H1 (cell line): ENCODE results near the gene HMCN1. TPM values are rescaled to one million over a fixed set of nuclear protein-coding genes. Genes with fewer than 3 reads are reported as not detected.

Experiments
- CTCF ChIA-PET: fragments of 300-600 bp; sonication (Branson Sonifier 250); formaldehyde crosslinking; loops from one replicate; lab custom pipeline; 2021; ENCODE audit not compliant: partially characterized antibody; lab: Charles Lee
- POLR2A ChIA-PET: fragments of 300-600 bp; sonication (Branson Sonifier 250); formaldehyde crosslinking; loops from one replicate; lab custom pipeline; 2021; ENCODE audit warnings: inconsistent platforms; ENCODE audit not compliant: partially characterized antibody; lab: Charles Lee
- DNase-seq, 2 experiments: peaks; one replicate each; pipeline versions ENCODE4 v3.0.0 to v3.0.0-alpha.2; 2010 to 2022; ENCODE audit warnings: low spot score in 2 of 2, low read depth in 1 of 2, mixed read lengths in 1 of 2
- FAIRE-seq: peaks from 2 replicates; lab custom pipeline; 2011; peaks lifted over from hg19 to GRCh38; lab: Jason Lieb, UNC
- H2AFZ ChIP-seq: 2 replicates; pipeline ENCODE4 v1.8.1; 2012; ENCODE audit warnings: low read length, inconsistent platforms
- H2AK5ac ChIP-seq: 2 replicates; pipeline ENCODE4 v1.6.1; 2013; ENCODE audit warnings: low read depth, low read length
- H2BK120ac ChIP-seq: replicated peaks from 2 replicates; pipeline ENCODE3; 2013; ENCODE audit warnings: low read depth, low read length, inconsistent platforms
- H2BK12ac ChIP-seq: 2 replicates; pipeline ENCODE4 v1.6.1; 2013; ENCODE audit warnings: low read depth, low read length
- H2BK15ac ChIP-seq: 2 replicates; pipeline ENCODE4 v1.6.1; 2013; ENCODE audit warnings: low read length
- H2BK20ac ChIP-seq: 2 replicates; pipeline ENCODE4 v1.6.1; 2013; ENCODE audit warnings: low read length
- H2BK5ac ChIP-seq: 2 replicates; pipeline ENCODE4 v1.6.1; 2013; ENCODE audit warnings: low read depth, low read length
- H3K14ac ChIP-seq: 2 replicates; pipeline ENCODE4 v1.6.1; 2013; ENCODE audit warnings: inconsistent platforms; ENCODE audit not compliant: insufficient read length
- H3K18ac ChIP-seq: 2 replicates; pipeline ENCODE4 v1.6.1; 2013; ENCODE audit warnings: low read length; ENCODE audit errors: extremely low read depth
- H3K23ac ChIP-seq: 2 replicates; pipeline ENCODE4 v1.6.1; 2013; ENCODE audit warnings: inconsistent platforms; ENCODE audit not compliant: insufficient read length
- H3K23me2 ChIP-seq: 2 replicates; pipeline ENCODE4 v1.6.1; 2013; ENCODE audit warnings: low read depth, low read length
- H3K27ac ChIP-seq: 2 replicates; pipeline ENCODE4 v1.6.1; 2011; ENCODE audit warnings: low read depth, low read length, inconsistent platforms
- H3K27me3 ChIP-seq, 4 experiments: replicated peaks in 1 of 4; 1 replicate in 1 of 4; 2 replicates in 3 of 4; pipeline versions ENCODE4 v1.6.1 to v1.8.1; 2011 to 2013; ENCODE audit warnings: low read length in 3 of 4, mild to moderate bottlenecking in 3 of 4, inconsistent platforms in 2 of 4, mixed read lengths in 2 of 4, moderate library complexity in 1 of 4; ENCODE audit not compliant: control insufficient read depth in 3 of 4, insufficient read depth in 3 of 4; ENCODE audit errors: extremely low read depth in 1 of 4
- H3K36me3 ChIP-seq, 4 experiments: 2 replicates each; pipeline versions ENCODE4 v1.6.1 to v1.8.1; 2011 to 2013; ENCODE audit warnings: mild to moderate bottlenecking in 4 of 4, low read length in 3 of 4, moderate library complexity in 2 of 4, control low read depth in 1 of 4, inconsistent platforms in 1 of 4; ENCODE audit not compliant: insufficient read depth in 4 of 4, control insufficient read depth in 2 of 4
- H3K4ac ChIP-seq: replicated peaks from 2 replicates; pipeline ENCODE3; 2013; ENCODE audit warnings: low read length, low read depth, mixed read lengths, inconsistent platforms; ENCODE audit not compliant: insufficient read length
- H3K4me1 ChIP-seq, 4 experiments: replicated peaks in 1 of 4; 1 replicate in 1 of 4; 2 replicates in 3 of 4; pipeline versions ENCODE4 v1.6.1 to v1.8.1; 2011 to 2013; ENCODE audit warnings: low read length in 3 of 4, inconsistent platforms in 2 of 4, mixed read lengths in 1 of 4; ENCODE audit not compliant: insufficient read depth in 4 of 4, control insufficient read depth in 3 of 4
- H3K4me2 ChIP-seq, 2 experiments: 2 replicates each; pipeline versions ENCODE4 v1.6.1 to v1.8.1; 2011 to 2013; ENCODE audit warnings: low read depth in 2 of 2, low read length in 2 of 2, control low read depth in 1 of 2, inconsistent platforms in 1 of 2, mild to moderate bottlenecking in 1 of 2; ENCODE audit not compliant: insufficient read depth in 1 of 2
- H3K4me3 ChIP-seq, 4 experiments: fragments of 200-600, 300-600 bp in 1 of 4; sonication (generic), shearing (Covaris generic), sonication (Bioruptor Twin) in 1 of 4; 2 replicates each; pipeline versions ENCODE4 v1.5.1 to v1.8.1; 2011 to 2016; ENCODE audit warnings: low read length in 4 of 4, low read depth in 3 of 4, control low read depth in 2 of 4, inconsistent platforms in 2 of 4, mild to moderate bottlenecking in 2 of 4, mixed read lengths in 1 of 4, moderate library complexity in 1 of 4; ENCODE audit not compliant: insufficient read depth in 2 of 4; ENCODE audit errors: extremely low read depth in 1 of 4
- H3K56ac ChIP-seq: replicated peaks from 2 replicates; pipeline ENCODE3; 2013; ENCODE audit warnings: low read depth, mild to moderate bottlenecking, mixed read lengths, low read length, inconsistent platforms; ENCODE audit not compliant: insufficient read length
- H3K79me1 ChIP-seq: 2 replicates; pipeline ENCODE4 v1.6.1; 2013; ENCODE audit warnings: low read depth, low read length, control low read depth
- H3K79me2 ChIP-seq, 2 experiments: 2 replicates each; pipeline versions ENCODE4 v1.6.1 to v1.8.1; 2012 to 2013; ENCODE audit warnings: low read length in 2 of 2, mild to moderate bottlenecking in 2 of 2, inconsistent platforms in 1 of 2; ENCODE audit not compliant: insufficient read depth in 2 of 2, control insufficient read depth in 1 of 2
- H3K9ac ChIP-seq, 4 experiments: replicated peaks in 1 of 4; 1 replicate in 1 of 4; 2 replicates in 3 of 4; pipeline versions ENCODE4 v1.6.1 to v1.8.1; 2011 to 2013; ENCODE audit warnings: low read depth in 3 of 4, low read length in 3 of 4, control low read depth in 2 of 4, mild to moderate bottlenecking in 2 of 4, moderate library complexity in 2 of 4, inconsistent platforms in 1 of 4; ENCODE audit errors: extremely low read depth in 1 of 4
- H3K9me3 ChIP-seq, 2 experiments: 2 replicates each; pipeline versions ENCODE4 v1.6.1 to v1.8.1; 2012 to 2013; ENCODE audit warnings: mild to moderate bottlenecking in 2 of 2, moderate library complexity in 2 of 2, control low read depth in 1 of 2, inconsistent platforms in 1 of 2, low read depth in 1 of 2, low read length in 1 of 2, mixed read lengths in 1 of 2; ENCODE audit not compliant: insufficient read depth in 2 of 2
- H4K20me1 ChIP-seq, 2 experiments: replicated peaks in 1 of 2; 2 replicates each; pipeline versions ENCODE3 to v1.8.1; 2011 to 2013; ENCODE audit warnings: inconsistent platforms in 2 of 2, low read length in 2 of 2, mild to moderate bottlenecking in 1 of 2; ENCODE audit not compliant: insufficient read depth in 2 of 2, control insufficient read depth in 1 of 2
- H4K5ac ChIP-seq: 2 replicates; pipeline ENCODE4 v1.6.1; 2013; ENCODE audit warnings: low read length, low read depth, mixed read lengths, inconsistent platforms; ENCODE audit not compliant: insufficient read length
- H4K8ac ChIP-seq: 2 replicates; pipeline ENCODE4 v1.8.0; 2013; ENCODE audit warnings: mild to moderate bottlenecking, moderate library complexity, low read length, inconsistent platforms; ENCODE audit not compliant: insufficient read depth; ENCODE audit errors: extremely low read depth
- H4K91ac ChIP-seq: replicated peaks from 2 replicates; pipeline ENCODE3; 2013; ENCODE audit warnings: low read length, mixed read lengths, inconsistent platforms; ENCODE audit not compliant: insufficient read length
- CEBPB ChIP-seq: IDR thresholded peaks from 2 replicates; pipeline ENCODE4 v1.6.1; 2012; ENCODE audit warnings: low read depth, low read length
- WGBS, 2 experiments: shearing (Covaris generic) in 1 of 2; methylation state at CpG; one replicate each; pipeline versions ENCODE4 v1.1.6 to v1.1.7; 2013 to 2015; ENCODE audit warnings: low lambda C conversion rate in 2 of 2, mixed read lengths in 2 of 2, inconsistent platforms in 1 of 2, low coverage in 1 of 2, missing lambda C conversion rate in 1 of 2; ENCODE audit not compliant: insufficient replicate concordance in 2 of 2, insufficient coverage in 1 of 2, insufficient read length in 1 of 2; ENCODE audit errors: extremely low coverage in 1 of 2, missing lambda C conversion rate in 1 of 2; 5-methylcytosine and 5-hydroxymethylcytosine counted together
- polyA plus RNA-seq, 7 experiments: library from polyadenylated mRNA; depleted of rRNA in 3 of 7; stranded (reverse) in 5 of 7; unstranded in 2 of 7; fragments of >200 nt in 5 of 7; fragments of 200-250 nt in 2 of 7; gene quantifications; 1 replicate in 5 of 7; 2 replicates in 1 of 7; 4 replicates in 1 of 7; pipeline versions ENCODE4 v1.2.1 to v1.2.3, GENCODE V29; 2011 to 2013; ENCODE audit warnings: missing spikeins in 2 of 7, mixed read lengths in 2 of 7
- total RNA-seq: library from RNA; stranded (reverse); fragmentation: NEBNext Ultra II Directional; extraction: Animal tissue kit (Norgen Biotek cat#: 25700); gene quantifications from 2 replicates; pipeline ENCODE4 v1.2.1, GENCODE V29; 2021
- TF ChIP-seq, protein P1 (sequence below): IDR thresholded peaks from 2 replicates; pipeline ENCODE4 v1.6.1; 2012; ENCODE audit warnings: inconsistent platforms

The HMCN1 gene
- total and polyA plus RNA-seq, 2 of the 8 experiments (the other 6 are each of a cell fraction or from before 2014, with no cell fraction given): 13.8 to 14.6 TPM

DNA sequence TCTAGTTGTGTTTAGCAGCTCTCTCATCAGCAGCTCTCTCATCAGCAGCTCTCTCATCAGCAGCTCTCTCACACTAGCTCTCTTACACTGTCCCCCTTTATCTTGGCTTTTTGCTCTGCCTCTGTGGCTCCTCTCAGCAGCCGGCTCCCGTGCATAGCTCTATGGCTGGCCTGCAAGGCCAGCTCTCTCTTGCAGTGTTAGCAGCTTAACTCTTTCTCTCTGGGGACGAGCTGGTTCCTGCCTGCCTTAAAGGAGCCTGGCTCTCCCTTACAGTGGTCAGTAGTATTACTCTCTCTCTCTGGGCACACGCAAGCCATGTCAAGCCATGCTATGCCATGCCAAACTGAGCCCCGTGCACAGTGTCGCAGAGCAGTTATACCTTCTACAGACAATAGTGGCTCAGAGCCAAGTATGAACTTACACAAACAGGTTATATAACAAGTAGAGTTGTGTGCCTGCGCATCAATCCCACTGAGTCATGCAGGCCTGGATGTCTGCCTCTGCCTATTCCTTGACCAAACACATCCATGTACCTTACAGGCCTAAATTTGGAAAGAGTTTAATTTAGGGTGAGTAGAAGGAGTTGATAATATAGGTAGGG, 345.0 kb downstream of the HMCN1 start:
- no peak overlapping the region for H3K56ac ChIP-seq
- no peak overlapping the region for H3K14ac ChIP-seq
- no peaks in the 10 kb centered on the region for H3K23me2 ChIP-seq
- H3K18ac ChIP-seq: no peak overlapping the region
- no peak overlapping the region for H3K4ac ChIP-seq
- CTCF ChIA-PET: no interaction called here
- no peak for TF ChIP-seq CEBPB
- TF ChIP-seq, protein P1, sequence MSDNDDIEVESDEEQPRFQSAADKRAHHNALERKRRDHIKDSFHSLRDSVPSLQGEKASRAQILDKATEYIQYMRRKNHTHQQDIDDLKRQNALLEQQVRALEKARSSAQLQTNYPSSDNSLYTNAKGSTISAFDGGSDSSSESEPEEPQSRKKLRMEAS: no peak
- no peak overlapping the region for H3K4me2 ChIP-seq
- no peak for DNase-seq
- no peak overlapping the region for H2BK15ac ChIP-seq
- no peak overlapping the region for H2AFZ ChIP-seq
- no peak for FAIRE-seq
- H3K79me1 ChIP-seq: no peaks in the 10 kb centered on the region
- H2AK5ac ChIP-seq: no peak overlapping the region
- H2BK5ac ChIP-seq: no peak overlapping the region
- no peak overlapping the region for H2BK20ac ChIP-seq
- H3K9ac ChIP-seq: no peak overlapping the region
- H3K27ac ChIP-seq: no peak overlapping the region
- 90% methylated on average over 7 of the region's 7 CpGs; no CpG with 5 or more reads in 1 of the 2 experiments for WGBS, 2 experiments
- no peaks in the 10 kb centered on the region for H3K9me3 ChIP-seq
- no peaks in the 10 kb centered on the region for H3K4me1 ChIP-seq
- H2BK12ac ChIP-seq: no peak overlapping the region
- H4K91ac ChIP-seq: no peak overlapping the region
- no peak overlapping the region for H3K4me3 ChIP-seq
- no peak overlapping the region for H4K5ac ChIP-seq
- H4K8ac ChIP-seq: no peak overlapping the region
- POLR2A ChIA-PET: no interaction called here
- no peak overlapping the region for H3K23ac ChIP-seq
- no peak overlapping the region for H2BK120ac ChIP-seq
- H3K36me3 ChIP-seq: no peaks in the 10 kb centered on the region
- H4K20me1 ChIP-seq: peaks cover 0 to 2% of the 10 kb centered on the region in 2 experiments
- H3K27me3 ChIP-seq: no peaks in the 10 kb centered on the region
- H3K79me2 ChIP-seq: no peaks in the 10 kb centered on the region
